PC-9 (cell line): ENCODE results near the gene GOLGA6L22.
"Not testable (repeated sequence)": the region's sequence is repeated elsewhere in the genome, so short reads cannot be mapped to it uniquely, and the experiment has no call there.

Experiments used
- CTCF ChIP-seq: fragments of 200-600 bp; sonication (generic); conservative IDR thresholded peaks from 2 replicates; pipeline ENCODE4 v1.6.1; 2017; ENCODE audit warnings: mixed run types, antibody characterized with exemption, mild to moderate bottlenecking, moderate library complexity
- EZH2 ChIP-seq: fragments of 200-600 bp; sonication (generic); IDR thresholded peaks from 2 replicates; pipeline ENCODE4 v1.8.0; 2017; ENCODE audit warnings: antibody characterized with exemption, low read depth

- not testable (repeated sequence) for TF ChIP-seq CTCF, EZH2
Measured at GRCh38 chr15:22502272-22502671, 43.6 kb downstream of the GOLGA6L22 start.
